H1 (cell line): Measurements from ENCODE around the gene ADCY1. TPM values are rescaled to one million over a fixed set of nuclear protein-coding genes. Genes with fewer than 3 reads are reported as not detected.

ENCODE experiments used
- CTCF ChIA-PET: fragments of 300-600 bp; sonication (Branson Sonifier 250); formaldehyde crosslinking; loops from one replicate; lab custom pipeline; 2021; ENCODE audit not compliant: partially characterized antibody; lab: Charles Lee
- POLR2A ChIA-PET: fragments of 300-600 bp; sonication (Branson Sonifier 250); formaldehyde crosslinking; loops from one replicate; lab custom pipeline; 2021; ENCODE audit warnings: inconsistent platforms; ENCODE audit not compliant: partially characterized antibody; lab: Charles Lee
- DNase-seq, 2 experiments: peaks; one replicate each; pipeline versions ENCODE4 v3.0.0 to v3.0.0-alpha.2; 2010 to 2022; ENCODE audit warnings: low spot score in 2 of 2, low read depth in 1 of 2, mixed read lengths in 1 of 2
- FAIRE-seq: peaks from 2 replicates; lab custom pipeline; 2011; peaks lifted over from hg19 to GRCh38; lab: Jason Lieb, UNC
- H2AFZ ChIP-seq: 2 replicates; pipeline ENCODE4 v1.8.1; 2012; ENCODE audit warnings: low read length, inconsistent platforms
- H2AK5ac ChIP-seq: 2 replicates; pipeline ENCODE4 v1.6.1; 2013; ENCODE audit warnings: low read depth, low read length
- H2BK120ac ChIP-seq: replicated peaks from 2 replicates; pipeline ENCODE3; 2013; ENCODE audit warnings: low read depth, low read length, inconsistent platforms
- H2BK12ac ChIP-seq: 2 replicates; pipeline ENCODE4 v1.6.1; 2013; ENCODE audit warnings: low read depth, low read length
- H2BK15ac ChIP-seq: 2 replicates; pipeline ENCODE4 v1.6.1; 2013; ENCODE audit warnings: low read length
- H2BK20ac ChIP-seq: 2 replicates; pipeline ENCODE4 v1.6.1; 2013; ENCODE audit warnings: low read length
- H2BK5ac ChIP-seq: 2 replicates; pipeline ENCODE4 v1.6.1; 2013; ENCODE audit warnings: low read depth, low read length
- H3K14ac ChIP-seq: 2 replicates; pipeline ENCODE4 v1.6.1; 2013; ENCODE audit warnings: inconsistent platforms; ENCODE audit not compliant: insufficient read length
- H3K18ac ChIP-seq: 2 replicates; pipeline ENCODE4 v1.6.1; 2013; ENCODE audit warnings: low read length; ENCODE audit errors: extremely low read depth
- H3K23ac ChIP-seq: 2 replicates; pipeline ENCODE4 v1.6.1; 2013; ENCODE audit warnings: inconsistent platforms; ENCODE audit not compliant: insufficient read length
- H3K23me2 ChIP-seq: 2 replicates; pipeline ENCODE4 v1.6.1; 2013; ENCODE audit warnings: low read depth, low read length
- H3K27ac ChIP-seq: 2 replicates; pipeline ENCODE4 v1.6.1; 2011; ENCODE audit warnings: low read depth, low read length, inconsistent platforms
- H3K27me3 ChIP-seq, 4 experiments: replicated peaks in 1 of 4; 1 replicate in 1 of 4; 2 replicates in 3 of 4; pipeline versions ENCODE4 v1.6.1 to v1.8.1; 2011 to 2013; ENCODE audit warnings: low read length in 3 of 4, mild to moderate bottlenecking in 3 of 4, inconsistent platforms in 2 of 4, mixed read lengths in 2 of 4, moderate library complexity in 1 of 4; ENCODE audit not compliant: control insufficient read depth in 3 of 4, insufficient read depth in 3 of 4; ENCODE audit errors: extremely low read depth in 1 of 4
- H3K36me3 ChIP-seq, 4 experiments: 2 replicates each; pipeline versions ENCODE4 v1.6.1 to v1.8.1; 2011 to 2013; ENCODE audit warnings: mild to moderate bottlenecking in 4 of 4, low read length in 3 of 4, moderate library complexity in 2 of 4, control low read depth in 1 of 4, inconsistent platforms in 1 of 4; ENCODE audit not compliant: insufficient read depth in 4 of 4, control insufficient read depth in 2 of 4
- H3K4ac ChIP-seq: replicated peaks from 2 replicates; pipeline ENCODE3; 2013; ENCODE audit warnings: low read length, low read depth, mixed read lengths, inconsistent platforms; ENCODE audit not compliant: insufficient read length
- H3K4me1 ChIP-seq, 4 experiments: replicated peaks in 1 of 4; 1 replicate in 1 of 4; 2 replicates in 3 of 4; pipeline versions ENCODE4 v1.6.1 to v1.8.1; 2011 to 2013; ENCODE audit warnings: low read length in 3 of 4, inconsistent platforms in 2 of 4, mixed read lengths in 1 of 4; ENCODE audit not compliant: insufficient read depth in 4 of 4, control insufficient read depth in 3 of 4
- H3K4me2 ChIP-seq, 2 experiments: 2 replicates each; pipeline versions ENCODE4 v1.6.1 to v1.8.1; 2011 to 2013; ENCODE audit warnings: low read depth in 2 of 2, low read length in 2 of 2, control low read depth in 1 of 2, inconsistent platforms in 1 of 2, mild to moderate bottlenecking in 1 of 2; ENCODE audit not compliant: insufficient read depth in 1 of 2
- H3K4me3 ChIP-seq, 4 experiments: fragments of 200-600, 300-600 bp in 1 of 4; sonication (generic), shearing (Covaris generic), sonication (Bioruptor Twin) in 1 of 4; 2 replicates each; pipeline versions ENCODE4 v1.5.1 to v1.8.1; 2011 to 2016; ENCODE audit warnings: low read length in 4 of 4, low read depth in 3 of 4, control low read depth in 2 of 4, inconsistent platforms in 2 of 4, mild to moderate bottlenecking in 2 of 4, mixed read lengths in 1 of 4, moderate library complexity in 1 of 4; ENCODE audit not compliant: insufficient read depth in 2 of 4; ENCODE audit errors: extremely low read depth in 1 of 4
- H3K56ac ChIP-seq: replicated peaks from 2 replicates; pipeline ENCODE3; 2013; ENCODE audit warnings: low read depth, mild to moderate bottlenecking, mixed read lengths, low read length, inconsistent platforms; ENCODE audit not compliant: insufficient read length
- H3K79me1 ChIP-seq: 2 replicates; pipeline ENCODE4 v1.6.1; 2013; ENCODE audit warnings: low read depth, low read length, control low read depth
- H3K79me2 ChIP-seq, 2 experiments: 2 replicates each; pipeline versions ENCODE4 v1.6.1 to v1.8.1; 2012 to 2013; ENCODE audit warnings: low read length in 2 of 2, mild to moderate bottlenecking in 2 of 2, inconsistent platforms in 1 of 2; ENCODE audit not compliant: insufficient read depth in 2 of 2, control insufficient read depth in 1 of 2
- H3K9ac ChIP-seq, 4 experiments: replicated peaks in 1 of 4; 1 replicate in 1 of 4; 2 replicates in 3 of 4; pipeline versions ENCODE4 v1.6.1 to v1.8.1; 2011 to 2013; ENCODE audit warnings: low read depth in 3 of 4, low read length in 3 of 4, control low read depth in 2 of 4, mild to moderate bottlenecking in 2 of 4, moderate library complexity in 2 of 4, inconsistent platforms in 1 of 4; ENCODE audit errors: extremely low read depth in 1 of 4
- H3K9me3 ChIP-seq, 2 experiments: 2 replicates each; pipeline versions ENCODE4 v1.6.1 to v1.8.1; 2012 to 2013; ENCODE audit warnings: mild to moderate bottlenecking in 2 of 2, moderate library complexity in 2 of 2, control low read depth in 1 of 2, inconsistent platforms in 1 of 2, low read depth in 1 of 2, low read length in 1 of 2, mixed read lengths in 1 of 2; ENCODE audit not compliant: insufficient read depth in 2 of 2
- H4K20me1 ChIP-seq, 2 experiments: replicated peaks in 1 of 2; 2 replicates each; pipeline versions ENCODE3 to v1.8.1; 2011 to 2013; ENCODE audit warnings: inconsistent platforms in 2 of 2, low read length in 2 of 2, mild to moderate bottlenecking in 1 of 2; ENCODE audit not compliant: insufficient read depth in 2 of 2, control insufficient read depth in 1 of 2
- H4K5ac ChIP-seq: 2 replicates; pipeline ENCODE4 v1.6.1; 2013; ENCODE audit warnings: low read length, low read depth, mixed read lengths, inconsistent platforms; ENCODE audit not compliant: insufficient read length
- H4K8ac ChIP-seq: 2 replicates; pipeline ENCODE4 v1.8.0; 2013; ENCODE audit warnings: mild to moderate bottlenecking, moderate library complexity, low read length, inconsistent platforms; ENCODE audit not compliant: insufficient read depth; ENCODE audit errors: extremely low read depth
- H4K91ac ChIP-seq: replicated peaks from 2 replicates; pipeline ENCODE3; 2013; ENCODE audit warnings: low read length, mixed read lengths, inconsistent platforms; ENCODE audit not compliant: insufficient read length
- BRCA1 ChIP-seq: IDR thresholded peaks from 2 replicates; pipeline ENCODE4 v1.6.1; 2012; ENCODE audit warnings: low read depth, low read length, improper control_type of control experiment
- CHD1 ChIP-seq: IDR thresholded peaks from 2 replicates; pipeline ENCODE4 v1.6.1; 2012; ENCODE audit warnings: low read depth, low read length, improper control_type of control experiment
- CHD2 ChIP-seq: IDR thresholded peaks from 2 replicates; pipeline ENCODE4 v1.6.1; 2012; ENCODE audit warnings: low read length, improper control_type of control experiment
- HDAC6 ChIP-seq: IDR thresholded peaks from one replicate; pipeline ENCODE4 v1.7.1; 2012; ENCODE audit warnings: low read depth, mild to moderate bottlenecking, inconsistent platforms, low read length, moderate library complexity
- MAFK ChIP-seq: IDR thresholded peaks from 2 replicates; pipeline ENCODE4 v1.6.1; 2012; ENCODE audit warnings: low read depth, mild to moderate bottlenecking, improper control_type of control experiment, low read length
- POLR2AphosphoS5 ChIP-seq: IDR thresholded peaks from 2 replicates; pipeline ENCODE4 v1.6.1; 2011; ENCODE audit warnings: low read depth, low read length
- RAD21 ChIP-seq, 2 experiments: IDR thresholded peaks in 1 of 2; conservative IDR thresholded peaks in 1 of 2; 2 replicates each; pipeline ENCODE4 v1.6.1; 2011; ENCODE audit warnings: low read depth in 2 of 2, low read length in 2 of 2, improper control_type of control experiment in 1 of 2, inconsistent platforms in 1 of 2, mild to moderate bottlenecking in 1 of 2, moderate library complexity in 1 of 2
- RXRA ChIP-seq: IDR thresholded peaks from 2 replicates; pipeline ENCODE4 v1.6.1; 2011; ENCODE audit warnings: low read depth, mild to moderate bottlenecking, low read length, moderate library complexity; ENCODE audit not compliant: insufficient read depth
- SAP30 ChIP-seq: fragments of 300-600 bp; sonication (generic); IDR thresholded peaks from 2 replicates; pipeline ENCODE4 v1.7.1; 2012; ENCODE audit warnings: low read length, moderate library complexity, mild to moderate bottlenecking, inconsistent platforms; ENCODE audit not compliant: insufficient read depth, insufficient replicate concordance
- TAF7 ChIP-seq: optimal IDR thresholded peaks from 2 replicates; pipeline ENCODE3; 2011; ENCODE audit warnings: low read depth, mild to moderate bottlenecking, inconsistent platforms, low read length, moderate library complexity, borderline replicate concordance
- TCF12 ChIP-seq: IDR thresholded peaks from 2 replicates; pipeline ENCODE4 v1.6.1; 2011; ENCODE audit warnings: low read depth, mild to moderate bottlenecking, low read length
- WGBS, 2 experiments: shearing (Covaris generic) in 1 of 2; methylation state at CpG; one replicate each; pipeline versions ENCODE4 v1.1.6 to v1.1.7; 2013 to 2015; ENCODE audit warnings: low lambda C conversion rate in 2 of 2, mixed read lengths in 2 of 2, inconsistent platforms in 1 of 2, low coverage in 1 of 2, missing lambda C conversion rate in 1 of 2; ENCODE audit not compliant: insufficient replicate concordance in 2 of 2, insufficient coverage in 1 of 2, insufficient read length in 1 of 2; ENCODE audit errors: extremely low coverage in 1 of 2, missing lambda C conversion rate in 1 of 2; 5-methylcytosine and 5-hydroxymethylcytosine counted together
- polyA plus RNA-seq, 7 experiments: library from polyadenylated mRNA; depleted of rRNA in 3 of 7; stranded (reverse) in 5 of 7; unstranded in 2 of 7; fragments of >200 nt in 5 of 7; fragments of 200-250 nt in 2 of 7; gene quantifications; 1 replicate in 5 of 7; 2 replicates in 1 of 7; 4 replicates in 1 of 7; pipeline versions ENCODE4 v1.2.1 to v1.2.3, GENCODE V29; 2011 to 2013; ENCODE audit warnings: missing spikeins in 2 of 7, mixed read lengths in 2 of 7
- total RNA-seq: library from RNA; stranded (reverse); fragmentation: NEBNext Ultra II Directional; extraction: Animal tissue kit (Norgen Biotek cat#: 25700); gene quantifications from 2 replicates; pipeline ENCODE4 v1.2.1, GENCODE V29; 2021
- TF ChIP-seq, protein P1 (sequence below): IDR thresholded peaks from 2 replicates; pipeline ENCODE4 v1.6.1; 2011; ENCODE audit warnings: low read depth, mild to moderate bottlenecking, low read length; ENCODE audit not compliant: insufficient read depth

The ADCY1 gene
- total and polyA plus RNA-seq, 2 of the 8 experiments (the other 6 are each of a cell fraction or from before 2014, with no cell fraction given), result 7.9 to 26.9 TPM

- no peak overlapping the region for H4K5ac ChIP-seq
- H3K27me3 ChIP-seq, result no peaks in the 10 kb centered on the region; a peak in 1 of 7 replicates
- H3K79me2 ChIP-seq, result no peaks in the 10 kb centered on the region
- CTCF ChIA-PET, result interaction anchor here (0.9 kb wide), 1 partner anchor 340 kb away, joined by 3 read pairs; no protein-coding TSS in a partner anchor
- no peak overlapping the region for H3K23ac ChIP-seq
- peak overlapping the region; percentile 14 to 37; a peak in 3 of 4 replicates for H3K4me2 ChIP-seq
- H3K23me2 ChIP-seq, result no peaks in the 10 kb centered on the region
- H4K91ac ChIP-seq, result peak overlapping the region; percentile 2
- H4K8ac ChIP-seq, result no peak overlapping the region
- FAIRE-seq (no peak), DNase-seq (no peak)
- POLR2A ChIA-PET, result interaction anchor here (1.0 to 1.9 kb wide), 2 partner anchors 9 to 19 kb away, joined by 3 to 8 read pairs; no protein-coding TSS in a partner anchor
- 69% methylated on average over 12 of the region's 12 CpGs; no CpG with 5 or more reads in 1 of the 2 experiments for WGBS, 2 experiments
- H2BK12ac ChIP-seq, result peak overlapping the region; percentile 89
- H3K4me1 ChIP-seq, result peaks cover 9 to 31% (median 18%) of the 10 kb centered on the region in 4 experiments
- no peak overlapping the region for H2BK15ac ChIP-seq
- peak overlapping the region; percentile 38; the same call in 1 of the 2 replicates for H3K18ac ChIP-seq
- H3K4me3 ChIP-seq, result no peak overlapping the region
- H3K9ac ChIP-seq, result no peak overlapping the region
- H2AFZ ChIP-seq, result no peak overlapping the region
- H3K36me3 ChIP-seq, result no peaks in the 10 kb centered on the region; a peak in 1 of 8 replicates
- H3K4ac ChIP-seq, result no peak overlapping the region
- H2AK5ac ChIP-seq, result no peak overlapping the region
- H2BK5ac ChIP-seq, result 0 out of 2 replicates have a peak overlapping the region, but pooled peaks have one; percentile 60
- H4K20me1 ChIP-seq, result no peaks in the 10 kb centered on the region
- peak overlapping the region; percentile 55; the same call in 1 of the 2 replicates for H2BK20ac ChIP-seq
- H2BK120ac ChIP-seq, result no peak overlapping the region
- H3K79me1 ChIP-seq, result no peaks in the 10 kb centered on the region
- no peak overlapping the region for H3K56ac ChIP-seq
- no peak overlapping the region for H3K14ac ChIP-seq
- H3K27ac ChIP-seq, result no peak overlapping the region
- H3K9me3 ChIP-seq, result peaks cover 7 to 8% of the 10 kb centered on the region in 2 experiments; a peak in 3 of 4 replicates
- no peak for TF ChIP-seq POLR2AphosphoS5
- TF ChIP-seq CHD1, result no peak
- TF ChIP-seq RXRA, result no peak
- no peak for TF ChIP-seq TAF7
- TF ChIP-seq RAD21 (IDR thresholded peaks at IDR 0.05 in 1 of 2, conservative IDR thresholded peaks at IDR 0.05 in 1 of 2; ENCODE audit: low read depth in 2 of 2, low read length in 2 of 2), result no peak
- no peak for TF ChIP-seq BRCA1
- TF ChIP-seq CHD2, result no peak
- no peak for TF ChIP-seq SAP30
- no peak for TF ChIP-seq HDAC6
- TF ChIP-seq, protein P1, sequence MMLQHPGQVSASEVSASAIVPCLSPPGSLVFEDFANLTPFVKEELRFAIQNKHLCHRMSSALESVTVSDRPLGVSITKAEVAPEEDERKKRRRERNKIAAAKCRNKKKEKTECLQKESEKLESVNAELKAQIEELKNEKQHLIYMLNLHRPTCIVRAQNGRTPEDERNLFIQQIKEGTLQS, result no peak
- TF ChIP-seq MAFK, result no peak
- no peak for TF ChIP-seq TCF12
These were observed 10.2 kb upstream of the ADCY1 start for GRCh38 chr7:45563941-45564461.
